Measurements from ENCODE around the gene CARD11.

CARD11 gene

DNA sequence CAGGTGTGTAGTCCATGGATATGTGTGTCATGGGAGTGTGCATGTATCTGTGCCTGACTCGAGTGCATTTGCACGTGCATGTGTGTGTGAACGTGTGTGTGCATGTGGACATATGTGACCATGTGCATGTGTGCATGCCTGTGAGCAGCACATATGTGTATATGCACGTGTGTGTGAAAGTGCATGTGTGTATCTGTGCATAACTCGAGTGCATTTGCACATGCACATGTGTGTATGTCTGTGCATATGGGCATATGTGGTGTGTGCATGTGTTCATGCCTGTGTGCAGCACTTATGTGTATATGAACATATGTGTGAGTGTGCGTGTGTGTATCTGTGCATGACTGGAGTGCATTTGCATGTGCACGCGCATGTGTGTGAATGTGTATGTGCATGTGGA is 164.3 kb downstream of the CARD11 start:
- H3K4me1 ChIP-seq = no peaks in the 10 kb centered on the region
- H3K4me3 ChIP-seq (ENCODE audit: low read depth, low read length) = no peak overlapping the region
- no peak overlapping the region for H3K27ac ChIP-seq
- no peaks in the 10 kb centered on the region for H3K79me2 ChIP-seq
- no peak overlapping the region for H3K9ac ChIP-seq
- no peaks in the 10 kb centered on the region for H3K27me3 ChIP-seq (ENCODE audit: control insufficient read depth, insufficient read depth, low read length)
- TF ChIP-seq CTCF (IDR thresholded peaks at IDR 0.05) = no peak
- H3K36me3 ChIP-seq (ENCODE audit: control insufficient read depth, insufficient read depth, low read length) = no peaks in the 10 kb centered on the region
- H3K4me2 ChIP-seq (ENCODE audit: low read length) = no peak overlapping the region
- no peaks in the 10 kb centered on the region for H3K9me3 ChIP-seq (ENCODE audit: control insufficient read depth, low read length)
- H2AFZ ChIP-seq = no peak overlapping the region

DNA sequence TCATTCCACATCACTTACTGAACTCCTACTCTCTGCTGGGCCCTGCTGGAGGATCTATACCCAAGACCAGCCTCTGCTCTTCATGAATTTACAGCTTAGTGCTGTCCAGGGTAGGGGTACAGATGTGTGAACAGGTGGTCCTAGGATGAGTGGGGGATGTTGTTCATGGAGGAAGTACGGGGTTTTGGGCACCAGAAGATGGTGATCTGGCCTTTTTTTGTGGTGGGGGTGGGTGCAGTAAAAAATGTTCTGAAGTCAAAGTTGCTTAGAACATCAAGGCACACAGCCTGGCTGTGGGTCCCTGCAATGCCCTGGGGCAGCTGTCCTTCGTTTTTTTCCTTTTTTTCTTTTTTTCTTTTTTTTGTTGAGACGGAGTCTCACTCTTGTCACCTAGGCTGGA is 165.4 kb downstream of the CARD11 start:
- Histone ChIP-seq H3K27me3 (ENCODE audit: control insufficient read depth, insufficient read depth, low read length) (no peaks in the 10 kb centered on the region), H3K27ac (no peak overlapping the region)

GRCh38 chr7:2876031-2876731 is 167.5 kb downstream of the CARD11 start:
- Histone ChIP-seq H3K27me3 (ENCODE audit: control insufficient read depth, insufficient read depth, low read length) (no peaks in the 10 kb centered on the region), H3K27ac (no peak overlapping the region), H3K9me3 (ENCODE audit: control insufficient read depth, low read length) (no peaks in the 10 kb centered on the region), H3K9ac (no peak overlapping the region), H3K4me1 (no peaks in the 10 kb centered on the region), H3K4me2 (ENCODE audit: low read length) (no peak overlapping the region), H3K36me3 (ENCODE audit: control insufficient read depth, insufficient read depth, low read length) (no peaks in the 10 kb centered on the region), H2AFZ (peak overlapping the region; percentile 11), H3K79me2 (no peaks in the 10 kb centered on the region), H3K4me3 (ENCODE audit: low read depth, low read length) (no peak overlapping the region)
- TF ChIP-seq CTCF (IDR thresholded peaks at IDR 0.05) = no peak

More for the DNA sequence above, 165.4 kb downstream of the CARD11 start:
- H3K9me3 ChIP-seq (ENCODE audit: control insufficient read depth, low read length) = no peaks in the 10 kb centered on the region
- no peaks in the 10 kb centered on the region for H3K4me1 ChIP-seq
- no peaks in the 10 kb centered on the region for H3K36me3 ChIP-seq (ENCODE audit: control insufficient read depth, insufficient read depth, low read length)
- H3K79me2 ChIP-seq = no peaks in the 10 kb centered on the region
- no peak overlapping the region for H2AFZ ChIP-seq
- no peak for TF ChIP-seq CTCF (IDR thresholded peaks at IDR 0.05)
- no peak overlapping the region for H3K4me2 ChIP-seq (ENCODE audit: low read length)
- H3K9ac ChIP-seq = no peak overlapping the region
- H3K4me3 ChIP-seq (ENCODE audit: low read depth, low read length) = no peak overlapping the region

DNA sequence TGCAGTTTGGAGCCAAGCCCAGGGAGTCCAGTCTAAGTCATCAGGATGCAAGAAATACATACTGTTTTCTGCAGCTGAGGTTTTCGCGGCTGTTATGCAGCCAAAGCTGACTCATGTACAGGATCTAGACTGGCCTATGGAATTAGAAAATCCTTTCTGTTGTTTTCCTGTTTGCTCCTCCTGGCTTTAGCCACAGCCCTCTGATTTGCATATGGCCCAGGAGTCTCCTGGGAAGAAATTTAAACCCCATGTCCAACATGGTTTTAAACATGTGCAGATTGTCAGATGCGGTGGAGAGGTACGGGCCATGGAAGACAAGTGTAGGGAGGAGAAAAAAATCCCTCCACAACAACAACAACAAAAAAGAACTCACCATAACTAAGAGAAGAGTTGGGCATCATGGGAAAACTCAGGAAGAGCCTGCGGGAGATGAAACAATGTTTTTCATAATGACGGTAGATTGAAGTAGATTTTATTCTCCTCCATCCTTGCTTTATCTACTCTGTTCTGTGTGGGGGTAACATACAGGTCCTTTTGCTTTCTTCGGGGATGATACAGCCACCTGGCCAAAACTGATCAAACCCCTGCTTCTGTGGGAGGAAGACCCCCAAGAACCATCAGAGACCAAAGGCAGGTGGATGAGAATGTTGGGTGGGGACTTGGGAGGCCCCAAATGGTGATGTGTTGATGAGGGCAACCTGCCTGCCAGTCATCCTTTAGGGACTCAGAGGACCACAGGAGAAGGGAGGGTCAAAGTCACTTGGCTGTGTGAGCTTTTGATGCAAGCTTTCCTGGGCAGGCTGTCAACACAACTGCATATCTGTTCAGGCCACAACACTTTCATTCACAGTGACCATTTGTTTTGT is 169.7 kb downstream of the CARD11 start:
- no peak overlapping the region for H3K4me2 ChIP-seq (ENCODE audit: low read length)
- no peak overlapping the region for H3K4me3 ChIP-seq (ENCODE audit: low read depth, low read length)
- H3K36me3 ChIP-seq (ENCODE audit: control insufficient read depth, insufficient read depth, low read length) = no peaks in the 10 kb centered on the region
- H3K27ac ChIP-seq = no peak overlapping the region
- no peak overlapping the region for H2AFZ ChIP-seq
- no peaks in the 10 kb centered on the region for H3K79me2 ChIP-seq
- H3K9me3 ChIP-seq (ENCODE audit: control insufficient read depth, low read length) = no peaks in the 10 kb centered on the region
- no peaks in the 10 kb centered on the region for H3K4me1 ChIP-seq
- TF ChIP-seq CTCF (IDR thresholded peaks at IDR 0.05) = no peak
- no peak overlapping the region for H3K9ac ChIP-seq
- H3K27me3 ChIP-seq (ENCODE audit: control insufficient read depth, insufficient read depth, low read length) = no peaks in the 10 kb centered on the region

Data from parathyroid adenoma (tissue), 2 donors.